ENCODE data around the gene GFRA1. TPM values are rescaled to one million over a fixed set of nuclear protein-coding genes. Genes with fewer than 3 reads are reported as not detected.

The GFRA1 gene, protein sequence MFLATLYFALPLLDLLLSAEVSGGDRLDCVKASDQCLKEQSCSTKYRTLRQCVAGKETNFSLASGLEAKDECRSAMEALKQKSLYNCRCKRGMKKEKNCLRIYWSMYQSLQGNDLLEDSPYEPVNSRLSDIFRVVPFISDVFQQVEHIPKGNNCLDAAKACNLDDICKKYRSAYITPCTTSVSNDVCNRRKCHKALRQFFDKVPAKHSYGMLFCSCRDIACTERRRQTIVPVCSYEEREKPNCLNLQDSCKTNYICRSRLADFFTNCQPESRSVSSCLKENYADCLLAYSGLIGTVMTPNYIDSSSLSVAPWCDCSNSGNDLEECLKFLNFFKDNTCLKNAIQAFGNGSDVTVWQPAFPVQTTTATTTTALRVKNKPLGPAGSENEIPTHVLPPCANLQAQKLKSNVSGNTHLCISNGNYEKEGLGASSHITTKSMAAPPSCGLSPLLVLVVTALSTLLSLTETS
- 0.30 TPM for total RNA-seq (2021; ENCODE audit: unreplicated experiment)
- polyA plus RNA-seq (2012), result 0.03 TPM in 1 of 2 replicates, not detected in the other
- Bru-seq, nascent RNA, result percentile 2 among the genes with signal in this experiment
- BruChase-seq, experiment 1, labeled RNA remaining after a 6-hour chase, result percentile 0 among the genes with signal in this experiment
- BruChase-seq, experiment 2, labeled RNA remaining after a 2-hour chase, result percentile 0 among the genes with signal in this experiment
- long read RNA-seq, result 0 reads

DNA sequence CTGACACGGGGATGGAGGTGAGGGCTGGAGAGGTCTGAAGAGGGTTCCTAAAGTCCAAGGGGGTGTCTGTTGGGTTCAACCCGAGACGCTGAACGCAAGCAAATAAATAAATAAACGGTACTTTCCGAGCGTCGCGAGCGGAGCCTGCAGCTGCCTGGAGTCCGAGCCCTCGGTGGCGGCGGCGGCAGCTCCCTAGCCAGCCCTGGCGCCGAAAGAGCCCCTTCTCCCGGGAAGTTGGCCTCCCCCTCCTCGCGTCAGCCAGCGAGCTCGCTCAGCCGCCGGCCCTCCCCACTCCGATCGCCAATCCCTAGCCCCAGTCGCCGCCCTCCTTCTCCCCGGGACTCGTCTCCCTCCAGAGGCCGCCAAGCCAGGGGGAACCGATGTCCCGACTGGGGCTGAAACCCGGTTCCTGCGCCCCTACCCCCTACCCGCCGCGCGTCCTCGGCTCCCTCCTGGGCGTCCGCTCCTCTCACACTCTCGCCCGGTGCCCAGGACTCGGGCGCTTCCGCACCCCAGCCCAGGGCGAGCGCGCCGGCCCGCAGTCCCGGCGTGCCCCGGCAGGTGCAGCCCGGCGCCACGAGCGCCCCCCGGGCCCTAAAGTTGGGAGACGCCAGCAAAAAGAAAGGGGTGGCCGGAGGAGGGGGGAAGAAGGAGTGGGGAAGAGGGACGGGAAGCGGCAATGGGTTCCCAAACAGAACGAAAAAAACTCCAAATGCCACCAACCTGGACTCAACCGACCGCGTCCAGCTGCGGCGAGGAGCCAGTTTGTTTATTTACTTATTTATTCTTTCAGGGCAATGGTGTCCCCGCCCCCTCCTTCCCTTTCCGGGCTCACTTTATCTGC, at the start of gene GFRA1:
Gene GFRA1 (minus strand): TSS at position 767 of the 844 bp plus-strand sequence. CDS start 1,177 bp downstream, outside the sequence.
- CTCF ChIA-PET, result no interaction called here
- RAD21 ChIA-PET (ENCODE audit: low non-redundant PET in 1 of 2, low total read pairs in 2 of 2, uncharacterized antibody in 2 of 2, unreplicated experiment in 2 of 2), result no interaction called here
- Histone ChIP-seq H3K36me3 (ENCODE audit: control insufficient read depth in 1 of 2, insufficient read depth in 2 of 2, low read length in 2 of 2) (no peaks in the 10 kb centered on the region), H3K4me3 (replicated peaks in 1 of 2; ENCODE audit: low read depth in 1 of 2, low read length in 2 of 2) (no peak within 1 kb of the TSS), H3K79me2 (ENCODE audit: insufficient read depth, low read length) (no peaks in the 10 kb centered on the region), H4K20me1 (ENCODE audit: insufficient read depth) (no peaks in the 10 kb centered on the region), H3K9me3 (ENCODE audit: control insufficient read depth in 1 of 2, insufficient read depth in 1 of 2, low read depth in 1 of 2, low read length in 2 of 2) (no peaks in the 10 kb centered on the region), H2AFZ (ENCODE audit: low read depth, low read length, poor library complexity, severe bottlenecking) (no peak within 1 kb of the TSS), H3K4me1 (ENCODE audit: control insufficient read depth in 1 of 2, insufficient read depth in 2 of 2, low read length in 2 of 2) (no peaks in the 10 kb centered on the region), H3K9me2 (ENCODE audit: insufficient read depth) (no peaks in the 10 kb centered on the region), H3K4me2 (ENCODE audit: low read length) (no peak within 1 kb of the TSS), H3K9ac (ENCODE audit: low read length) (no peak within 1 kb of the TSS), H3K27me3 (ENCODE audit: insufficient read depth, low read length) (peaks cover 22% of the 10 kb centered on the region), H3K27ac (ENCODE audit: low read depth, low read length) (no peak within 1 kb of the TSS)
- BruUV-seq (replicated peaks), result no TSS peak
- ATAC-seq, result no peak
- POLR2A ChIA-PET, result no interaction called here
- no peak for DNase-seq (ENCODE audit: low read depth, low spot score)
- intact Hi-C loops (cut with micrococcal nuclease), result no loop called here
- TF ChIP-seq POLR2A (IDR thresholded peaks at IDR 0.05; ENCODE audit: borderline replicate concordance, extremely low read depth, insufficient read depth, insufficient read length), result no peak
- TF ChIP-seq, protein P1, sequence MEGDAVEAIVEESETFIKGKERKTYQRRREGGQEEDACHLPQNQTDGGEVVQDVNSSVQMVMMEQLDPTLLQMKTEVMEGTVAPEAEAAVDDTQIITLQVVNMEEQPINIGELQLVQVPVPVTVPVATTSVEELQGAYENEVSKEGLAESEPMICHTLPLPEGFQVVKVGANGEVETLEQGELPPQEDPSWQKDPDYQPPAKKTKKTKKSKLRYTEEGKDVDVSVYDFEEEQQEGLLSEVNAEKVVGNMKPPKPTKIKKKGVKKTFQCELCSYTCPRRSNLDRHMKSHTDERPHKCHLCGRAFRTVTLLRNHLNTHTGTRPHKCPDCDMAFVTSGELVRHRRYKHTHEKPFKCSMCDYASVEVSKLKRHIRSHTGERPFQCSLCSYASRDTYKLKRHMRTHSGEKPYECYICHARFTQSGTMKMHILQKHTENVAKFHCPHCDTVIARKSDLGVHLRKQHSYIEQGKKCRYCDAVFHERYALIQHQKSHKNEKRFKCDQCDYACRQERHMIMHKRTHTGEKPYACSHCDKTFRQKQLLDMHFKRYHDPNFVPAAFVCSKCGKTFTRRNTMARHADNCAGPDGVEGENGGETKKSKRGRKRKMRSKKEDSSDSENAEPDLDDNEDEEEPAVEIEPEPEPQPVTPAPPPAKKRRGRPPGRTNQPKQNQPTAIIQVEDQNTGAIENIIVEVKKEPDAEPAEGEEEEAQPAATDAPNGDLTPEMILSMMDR (IDR thresholded peaks at IDR 0.05 in 2 of 3, conservative IDR thresholded peaks at IDR 0.05 in 1 of 3; ENCODE audit: borderline replicate concordance in 1 of 3, insufficient read depth in 1 of 3, low read depth in 2 of 3, low read length in 2 of 3), result no peak
- TF ChIP-seq YY1 (IDR thresholded peaks at IDR 0.05; ENCODE audit: extremely low read depth, insufficient replicate concordance, low read depth, low read length), result no peak
- TF ChIP-seq, protein P2, sequence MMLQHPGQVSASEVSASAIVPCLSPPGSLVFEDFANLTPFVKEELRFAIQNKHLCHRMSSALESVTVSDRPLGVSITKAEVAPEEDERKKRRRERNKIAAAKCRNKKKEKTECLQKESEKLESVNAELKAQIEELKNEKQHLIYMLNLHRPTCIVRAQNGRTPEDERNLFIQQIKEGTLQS (IDR thresholded peaks at IDR 0.05), result no peak
- TF ChIP-seq TCF7L2 (IDR thresholded peaks at IDR 0.05; ENCODE audit: borderline replicate concordance, extremely low read depth, insufficient read depth, insufficient read length), result no peak
- no peak for TF ChIP-seq EGR1 (IDR thresholded peaks at IDR 0.05; ENCODE audit: low read depth)
- no peak for TF ChIP-seq SRF (IDR thresholded peaks at IDR 0.05; ENCODE audit: low read depth)
- TF ChIP-seq, protein P3, sequence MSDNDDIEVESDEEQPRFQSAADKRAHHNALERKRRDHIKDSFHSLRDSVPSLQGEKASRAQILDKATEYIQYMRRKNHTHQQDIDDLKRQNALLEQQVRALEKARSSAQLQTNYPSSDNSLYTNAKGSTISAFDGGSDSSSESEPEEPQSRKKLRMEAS (IDR thresholded peaks at IDR 0.05), result no peak
- TF ChIP-seq EZH2 (IDR thresholded peaks at IDR 0.05), result no peak
- TF ChIP-seq, protein P4, sequence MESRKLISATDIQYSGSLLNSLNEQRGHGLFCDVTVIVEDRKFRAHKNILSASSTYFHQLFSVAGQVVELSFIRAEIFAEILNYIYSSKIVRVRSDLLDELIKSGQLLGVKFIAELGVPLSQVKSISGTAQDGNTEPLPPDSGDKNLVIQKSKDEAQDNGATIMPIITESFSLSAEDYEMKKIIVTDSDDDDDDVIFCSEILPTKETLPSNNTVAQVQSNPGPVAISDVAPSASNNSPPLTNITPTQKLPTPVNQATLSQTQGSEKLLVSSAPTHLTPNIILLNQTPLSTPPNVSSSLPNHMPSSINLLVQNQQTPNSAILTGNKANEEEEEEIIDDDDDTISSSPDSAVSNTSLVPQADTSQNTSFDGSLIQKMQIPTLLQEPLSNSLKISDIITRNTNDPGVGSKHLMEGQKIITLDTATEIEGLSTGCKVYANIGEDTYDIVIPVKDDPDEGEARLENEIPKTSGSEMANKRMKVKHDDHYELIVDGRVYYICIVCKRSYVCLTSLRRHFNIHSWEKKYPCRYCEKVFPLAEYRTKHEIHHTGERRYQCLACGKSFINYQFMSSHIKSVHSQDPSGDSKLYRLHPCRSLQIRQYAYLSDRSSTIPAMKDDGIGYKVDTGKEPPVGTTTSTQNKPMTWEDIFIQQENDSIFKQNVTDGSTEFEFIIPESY (IDR thresholded peaks at IDR 0.05; ENCODE audit: extremely low read depth, insufficient replicate concordance, low read length), result no peak
- TF ChIP-seq POLR2AphosphoS5 (IDR thresholded peaks at IDR 0.05; ENCODE audit: low read depth, low read length), result no peak
- no peak for TF ChIP-seq FOSL1 (IDR thresholded peaks at IDR 0.05; ENCODE audit: low read depth)
- no peak for TF ChIP-seq JUND (IDR thresholded peaks at IDR 0.05)
- no peak for TF ChIP-seq SIN3A (IDR thresholded peaks at IDR 0.05; ENCODE audit: low read depth)
- no peak for TF ChIP-seq CEBPB (IDR thresholded peaks at IDR 0.05; ENCODE audit: low read depth)
